Choroid plexus epithelial cell (primary cell): Measurements from ENCODE around the gene CDC14B.

Experiments
- DNase-seq: peaks from one replicate; pipeline ENCODE4 v3.0.0-alpha.2; 2010; ENCODE audit warnings: low read depth
- H3K4me3 ChIP-seq: 2 replicates; pipeline ENCODE4 v1.5.1; 2011; ENCODE audit warnings: low read depth, mild to moderate bottlenecking, control low read depth, low read length, moderate library complexity
- CTCF ChIP-seq: conservative IDR thresholded peaks from 2 replicates; pipeline ENCODE4 v1.5.1; 2011; ENCODE audit warnings: low read depth, mild to moderate bottlenecking, control low read depth, inconsistent platforms, low read length, moderate library complexity

The CDC14B gene

GRCh38 chr9:96459268-96460007 lies 160.2 kb downstream of the CDC14B start:
- no peak for DNase-seq
- TF ChIP-seq CTCF: no peak
- no peak overlapping the region for H3K4me3 ChIP-seq

GRCh38 chr9:96458226-96458625 lies 161.4 kb downstream of the CDC14B start:
- no peak for TF ChIP-seq CTCF
- DNase-seq: no peak
- H3K4me3 ChIP-seq: no peak overlapping the region

- no peak for TF ChIP-seq CTCF
- peak; percentile 39 for DNase-seq
- H3K4me3 ChIP-seq: no peak overlapping the region
Measured at GRCh38 chr9:96457266-96457665, 162.4 kb downstream of the CDC14B start.

- H3K4me3 ChIP-seq: no peak overlapping the region
- DNase-seq: peak; percentile 77
- peak; percentile 87 for TF ChIP-seq CTCF
Measured at GRCh38 chr9:96453625-96454024, 166.0 kb downstream of the CDC14B start.

- DNase-seq: peak; percentile 80
- no peak for TF ChIP-seq CTCF
- peak overlapping the region; percentile 77 for H3K4me3 ChIP-seq
Measured at GRCh38 chr9:96450613-96451528, 168.8 kb downstream of the CDC14B start.
